ENCODE data around the gene RHEBL1.
A peak's percentile ranks its signal among the peaks of the same experiment; 100 is the strongest.

Gene RHEBL1

GRCh38 chr12:49069507-49070346, at the start of gene RHEBL1:
RHEBL1 (minus strand) TSS chr12:49069979; CDS start chr12:49069785, 194 bp downstream.
- H3K27me3 Mint-ChIP-seq = no peaks in the 10 kb centered on the region
- DNase-seq = peak; percentile 99 to 100
- peaks cover 27% of the 10 kb centered on the region for H3K4me1 Mint-ChIP-seq
- H3K9me3 Mint-ChIP-seq = no peaks in the 10 kb centered on the region
- H3K27ac Mint-ChIP-seq = peak within 1 kb of the TSS; percentile 76 to 98
- H3K4me3 Mint-ChIP-seq = peak within 1 kb of the TSS; percentile 91 to 97
- peak; percentile 99 for ATAC-seq

GRCh38 chr12:49111206-49111605, 41.4 kb upstream of the RHEBL1 start:
- Mint-ChIP-seq H3K27ac (peak overlapping the region; percentile 98), H3K4me3 (peak overlapping the region; percentile 90 to 99), H3K27me3 (no peaks in the 10 kb centered on the region), H3K9me3 (no peaks in the 10 kb centered on the region), H3K4me1 (peaks cover 43% of the 10 kb centered on the region)
- no peak for DNase-seq
- peak; percentile 25 for ATAC-seq

GRCh38 chr12:49110464-49111155, 40.8 kb upstream of the RHEBL1 start, which contains the start of gene LMBR1L:
LMBR1L (minus strand) TSS chr12:49110847; CDS start chr12:49110555, 292 bp downstream.
- H3K4me1 Mint-ChIP-seq = peaks cover 49% of the 10 kb centered on the region
- ATAC-seq (peak; percentile 99), DNase-seq (peak; percentile 93 to 95)
- peak within 1 kb of the TSS; percentile 90 to 99 for H3K4me3 Mint-ChIP-seq
- H3K9me3 Mint-ChIP-seq = no peaks in the 10 kb centered on the region
- H3K27me3 Mint-ChIP-seq = no peaks in the 10 kb centered on the region
- H3K27ac Mint-ChIP-seq = peak within 1 kb of the TSS; percentile 98

GRCh38 chr12:49109641-49110463, 40.1 kb upstream of the RHEBL1 start:
- Mint-ChIP-seq H3K4me3 (peak overlapping the region; percentile 90 to 99), H3K4me1 (peaks cover 53% of the 10 kb centered on the region), H3K27me3 (no peaks in the 10 kb centered on the region), H3K9me3 (no peaks in the 10 kb centered on the region), H3K27ac (peak overlapping the region; percentile 98)
- DNase-seq (no peak), ATAC-seq (no peak)

GRCh38 chr12:49108958-49109404, 39.2 kb upstream of the RHEBL1 start:
- peak overlapping the region; percentile 90 to 99 for H3K4me3 Mint-ChIP-seq

GRCh38 chr12:49105504-49106084, 35.8 kb upstream of the RHEBL1 start:
- H3K4me1 Mint-ChIP-seq = peaks cover 44% of the 10 kb centered on the region
- DNase-seq (no peak), ATAC-seq (no peak)
- H3K27me3 Mint-ChIP-seq = no peaks in the 10 kb centered on the region
- peak overlapping the region in 1 of 2 donors; percentile 50 for H3K27ac Mint-ChIP-seq
- no peak overlapping the region for H3K4me3 Mint-ChIP-seq
- H3K9me3 Mint-ChIP-seq = no peaks in the 10 kb centered on the region

More at GRCh38 chr12:49108958-49109404, 39.2 kb upstream of the RHEBL1 start:
- H3K4me1 Mint-ChIP-seq = peaks cover 53% of the 10 kb centered on the region
- DNase-seq (no peak), ATAC-seq (no peak)
- no peak overlapping the region for H3K27ac Mint-ChIP-seq
- H3K27me3 Mint-ChIP-seq = no peaks in the 10 kb centered on the region
- H3K9me3 Mint-ChIP-seq = no peaks in the 10 kb centered on the region

- H3K9me3 Mint-ChIP-seq = no peaks in the 10 kb centered on the region
- H3K4me1 Mint-ChIP-seq = peaks cover 40% of the 10 kb centered on the region
- no peak overlapping the region for H3K4me3 Mint-ChIP-seq
- no peaks in the 10 kb centered on the region for H3K27me3 Mint-ChIP-seq
- no peak for ATAC-seq
- no peak for DNase-seq
- no peak overlapping the region for H3K27ac Mint-ChIP-seq
Observed at GRCh38 chr12:49104822-49105221, 35.0 kb upstream of the RHEBL1 start.

- Mint-ChIP-seq H3K9me3 (no peaks in the 10 kb centered on the region), H3K27ac (peak overlapping the region in 1 of 2 donors; percentile 63), H3K27me3 (peaks cover 4% of the 10 kb centered on the region), H3K4me1 (peaks cover 2% of the 10 kb centered on the region), H3K4me3 (no peak overlapping the region)
- DNase-seq (no peak), ATAC-seq (no peak)
Observed at GRCh38 chr12:49100380-49100779, 30.6 kb upstream of the RHEBL1 start.

GRCh38 chr12:49098703-49099102, 28.9 kb upstream of the RHEBL1 start:
- no peak overlapping the region for H3K27ac Mint-ChIP-seq
- ATAC-seq = no peak
- DNase-seq = no peak
- H3K9me3 Mint-ChIP-seq = no peaks in the 10 kb centered on the region
- peaks cover 8% of the 10 kb centered on the region for H3K4me1 Mint-ChIP-seq
- peaks cover 21% of the 10 kb centered on the region for H3K27me3 Mint-ChIP-seq
- no peak overlapping the region for H3K4me3 Mint-ChIP-seq

GRCh38 chr12:49098035-49098451, 28.3 kb upstream of the RHEBL1 start:
- ATAC-seq (peak; percentile 58), DNase-seq (peak; percentile 56 to 59)
- no peaks in the 10 kb centered on the region for H3K9me3 Mint-ChIP-seq
- no peak overlapping the region for H3K27ac Mint-ChIP-seq
- H3K4me3 Mint-ChIP-seq = no peak overlapping the region
- peaks cover 13% of the 10 kb centered on the region for H3K4me1 Mint-ChIP-seq
- H3K27me3 Mint-ChIP-seq = peaks cover 28% of the 10 kb centered on the region

GRCh38 chr12:49097381-49097780, 27.6 kb upstream of the RHEBL1 start:
- DNase-seq = no peak
- peaks cover 18% of the 10 kb centered on the region for H3K4me1 Mint-ChIP-seq
- no peak overlapping the region for H3K27ac Mint-ChIP-seq
- no peak for ATAC-seq
- no peaks in the 10 kb centered on the region for H3K9me3 Mint-ChIP-seq
- no peak overlapping the region for H3K4me3 Mint-ChIP-seq
- H3K27me3 Mint-ChIP-seq = peaks cover 34% of the 10 kb centered on the region

GRCh38 chr12:49094975-49095365, 25.2 kb upstream of the RHEBL1 start:
- Mint-ChIP-seq H3K4me3 (peak overlapping the region in 1 of 2 donors; percentile 25), H3K27me3 (peaks cover 58% of the 10 kb centered on the region)

GRCh38 chr12:49094160-49094974, 24.6 kb upstream of the RHEBL1 start, which contains the start of gene DHH:
DHH (minus strand) TSS chr12:49094801; CDS start chr12:49094512, 289 bp downstream.
- Mint-ChIP-seq H3K27ac (no peak within 1 kb of the TSS), H3K4me1 (peaks cover 48% of the 10 kb centered on the region), H3K9me3 (no peaks in the 10 kb centered on the region), H3K4me3 (peak within 1 kb of the TSS; percentile 57 to 60), H3K27me3 (peaks cover 64% of the 10 kb centered on the region)
- peak; percentile 12 for ATAC-seq
- no peak for DNase-seq

More at GRCh38 chr12:49094975-49095365, 25.2 kb upstream of the RHEBL1 start:
- DNase-seq (no peak), ATAC-seq (no peak)
- no peaks in the 10 kb centered on the region for H3K9me3 Mint-ChIP-seq
- no peak overlapping the region for H3K27ac Mint-ChIP-seq
- H3K4me1 Mint-ChIP-seq = peaks cover 42% of the 10 kb centered on the region

- ATAC-seq (no peak), DNase-seq (no peak)
- no peak overlapping the region for H3K27ac Mint-ChIP-seq
- no peaks in the 10 kb centered on the region for H3K9me3 Mint-ChIP-seq
- peaks cover 53% of the 10 kb centered on the region for H3K4me1 Mint-ChIP-seq
- H3K27me3 Mint-ChIP-seq = peaks cover 70% of the 10 kb centered on the region
- peak overlapping the region; percentile 57 to 60 for H3K4me3 Mint-ChIP-seq
Observed at GRCh38 chr12:49093792-49094159, 24.0 kb upstream of the RHEBL1 start.
